ENCODE data around the gene TSSK2.

DNA sequence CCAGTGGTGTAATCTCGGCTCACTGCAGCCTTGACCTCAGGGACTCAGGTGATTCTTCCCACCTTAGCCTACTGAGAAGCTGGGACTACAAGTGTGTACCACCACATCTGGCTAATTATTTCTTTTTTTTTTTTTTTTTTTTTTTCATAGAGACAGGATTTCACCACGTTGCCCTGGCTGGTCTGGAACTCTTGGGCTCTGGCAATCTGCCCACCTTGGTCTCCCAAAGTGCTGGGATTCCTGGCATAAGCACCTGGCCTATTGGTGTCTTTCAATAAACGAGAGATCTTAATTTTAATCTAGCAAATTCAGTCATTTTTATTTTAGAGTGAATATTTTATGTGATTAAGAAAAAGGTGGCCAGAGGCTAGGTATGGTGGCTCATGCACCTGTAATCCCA is 49.0 kb upstream of the TSSK2 start:
- TF ChIP-seq EP300 (IDR thresholded peaks at IDR 0.05; ENCODE audit: borderline replicate concordance), result no peak
- TF ChIP-seq, protein P1, sequence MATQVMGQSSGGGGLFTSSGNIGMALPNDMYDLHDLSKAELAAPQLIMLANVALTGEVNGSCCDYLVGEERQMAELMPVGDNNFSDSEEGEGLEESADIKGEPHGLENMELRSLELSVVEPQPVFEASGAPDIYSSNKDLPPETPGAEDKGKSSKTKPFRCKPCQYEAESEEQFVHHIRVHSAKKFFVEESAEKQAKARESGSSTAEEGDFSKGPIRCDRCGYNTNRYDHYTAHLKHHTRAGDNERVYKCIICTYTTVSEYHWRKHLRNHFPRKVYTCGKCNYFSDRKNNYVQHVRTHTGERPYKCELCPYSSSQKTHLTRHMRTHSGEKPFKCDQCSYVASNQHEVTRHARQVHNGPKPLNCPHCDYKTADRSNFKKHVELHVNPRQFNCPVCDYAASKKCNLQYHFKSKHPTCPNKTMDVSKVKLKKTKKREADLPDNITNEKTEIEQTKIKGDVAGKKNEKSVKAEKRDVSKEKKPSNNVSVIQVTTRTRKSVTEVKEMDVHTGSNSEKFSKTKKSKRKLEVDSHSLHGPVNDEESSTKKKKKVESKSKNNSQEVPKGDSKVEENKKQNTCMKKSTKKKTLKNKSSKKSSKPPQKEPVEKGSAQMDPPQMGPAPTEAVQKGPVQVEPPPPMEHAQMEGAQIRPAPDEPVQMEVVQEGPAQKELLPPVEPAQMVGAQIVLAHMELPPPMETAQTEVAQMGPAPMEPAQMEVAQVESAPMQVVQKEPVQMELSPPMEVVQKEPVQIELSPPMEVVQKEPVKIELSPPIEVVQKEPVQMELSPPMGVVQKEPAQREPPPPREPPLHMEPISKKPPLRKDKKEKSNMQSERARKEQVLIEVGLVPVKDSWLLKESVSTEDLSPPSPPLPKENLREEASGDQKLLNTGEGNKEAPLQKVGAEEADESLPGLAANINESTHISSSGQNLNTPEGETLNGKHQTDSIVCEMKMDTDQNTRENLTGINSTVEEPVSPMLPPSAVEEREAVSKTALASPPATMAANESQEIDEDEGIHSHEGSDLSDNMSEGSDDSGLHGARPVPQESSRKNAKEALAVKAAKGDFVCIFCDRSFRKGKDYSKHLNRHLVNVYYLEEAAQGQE (IDR thresholded peaks at IDR 0.05; ENCODE audit: low read depth), result no peak
- TF ChIP-seq, protein P2, sequence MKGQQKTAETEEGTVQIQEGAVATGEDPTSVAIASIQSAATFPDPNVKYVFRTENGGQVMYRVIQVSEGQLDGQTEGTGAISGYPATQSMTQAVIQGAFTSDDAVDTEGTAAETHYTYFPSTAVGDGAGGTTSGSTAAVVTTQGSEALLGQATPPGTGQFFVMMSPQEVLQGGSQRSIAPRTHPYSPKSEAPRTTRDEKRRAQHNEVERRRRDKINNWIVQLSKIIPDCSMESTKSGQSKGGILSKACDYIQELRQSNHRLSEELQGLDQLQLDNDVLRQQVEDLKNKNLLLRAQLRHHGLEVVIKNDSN (IDR thresholded peaks at IDR 0.05), result no peak

Measured in Ishikawa (cell line).